T-helper 1 cell treated with Interleukin-12 subunit alpha and Interleukin-12 subunit beta and Interleukin-4 antibody, amounts not matched to agents 30 ng/mL and 1 ng/mL, for 36 hours (primary cell): ENCODE measurements around the gene LIPC. TPM values are rescaled to one million over a fixed set of nuclear protein-coding genes. Genes with fewer than 3 reads are reported as not detected.

Experiments used
- intact Hi-C: fragments of 100-400 bp; cut with micrococcal nuclease; formaldehyde crosslinking; loops from one replicate; pipeline ENCODE4 v1.15.1; 2024
- total RNA-seq: library from RNA; stranded (reverse); gene quantifications from 2 replicates; pipeline ENCODE4 v1.2.3, GENCODE V29; 2022

LIPC gene
- total RNA-seq, 1 donor from 2014 or later, result 4.4 TPM

DNA sequence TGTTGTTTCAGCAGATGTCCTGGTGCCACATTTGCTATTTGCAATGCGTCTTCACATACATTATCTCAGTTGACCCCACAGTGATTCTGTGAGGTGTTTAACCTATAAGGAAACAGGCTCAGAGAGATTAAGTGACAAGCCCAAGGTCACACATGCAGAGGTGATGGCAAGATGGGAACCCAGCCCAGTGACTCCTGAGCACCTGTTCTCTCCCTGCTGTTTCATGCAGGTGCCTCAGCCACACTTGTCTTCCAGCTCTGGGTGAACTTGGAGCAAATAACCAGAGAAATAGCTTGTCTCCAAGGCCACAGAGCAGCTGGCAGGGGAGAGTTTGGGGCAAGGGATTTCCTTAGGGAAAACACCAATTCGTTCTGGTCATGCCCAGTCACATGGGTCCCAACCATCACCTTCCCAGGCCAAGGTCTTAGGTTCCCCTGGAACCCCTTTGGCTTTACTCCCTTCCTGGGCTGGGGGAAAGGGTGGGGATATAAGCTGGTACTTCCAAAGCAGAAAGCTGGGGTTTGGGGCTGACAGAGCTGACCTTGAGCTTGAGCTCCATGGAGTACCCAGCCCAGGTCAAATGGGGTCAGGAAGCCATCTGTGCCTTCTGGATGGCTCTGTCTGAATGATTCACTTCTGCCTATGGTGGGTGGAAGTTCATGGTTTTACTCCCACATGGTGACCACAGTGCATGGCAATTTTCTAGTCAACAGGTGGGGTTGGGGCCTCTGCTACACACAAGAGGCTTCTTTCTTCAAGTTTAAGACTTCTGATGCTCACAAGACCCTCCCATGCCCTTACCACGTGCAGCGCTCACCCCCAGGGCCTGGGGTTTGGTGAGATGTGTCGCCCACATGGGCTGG, 22.4 kb downstream of the LIPC start:
- intact Hi-C loops, result no loop called here

DNA sequence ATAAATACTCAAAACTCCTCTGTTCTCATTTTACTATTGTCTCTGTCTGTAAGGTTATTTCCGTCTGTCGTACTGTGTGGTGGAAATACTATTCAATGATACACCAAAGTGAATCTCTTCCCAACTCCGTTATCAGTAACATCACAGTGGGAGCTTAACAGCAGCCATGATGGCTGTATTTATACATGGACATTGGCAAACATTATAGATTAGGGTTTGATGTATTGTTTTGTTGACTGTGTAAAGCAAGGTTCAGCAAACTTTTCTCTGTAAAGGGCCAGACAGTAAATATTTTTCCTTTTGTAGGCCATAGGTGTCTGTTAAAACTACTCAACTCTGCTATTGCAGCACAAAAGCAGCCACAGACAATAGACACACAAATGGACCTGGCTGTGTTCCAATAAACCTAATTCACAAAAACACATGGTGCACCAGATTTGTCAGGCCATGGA, 23.2 kb downstream of the LIPC start:
- intact Hi-C loops, result loop anchor here (5.0 kb wide), 3 partner anchors 92 to 292 kb away; partner anchors contain the start of gene ADAM10

DNA sequence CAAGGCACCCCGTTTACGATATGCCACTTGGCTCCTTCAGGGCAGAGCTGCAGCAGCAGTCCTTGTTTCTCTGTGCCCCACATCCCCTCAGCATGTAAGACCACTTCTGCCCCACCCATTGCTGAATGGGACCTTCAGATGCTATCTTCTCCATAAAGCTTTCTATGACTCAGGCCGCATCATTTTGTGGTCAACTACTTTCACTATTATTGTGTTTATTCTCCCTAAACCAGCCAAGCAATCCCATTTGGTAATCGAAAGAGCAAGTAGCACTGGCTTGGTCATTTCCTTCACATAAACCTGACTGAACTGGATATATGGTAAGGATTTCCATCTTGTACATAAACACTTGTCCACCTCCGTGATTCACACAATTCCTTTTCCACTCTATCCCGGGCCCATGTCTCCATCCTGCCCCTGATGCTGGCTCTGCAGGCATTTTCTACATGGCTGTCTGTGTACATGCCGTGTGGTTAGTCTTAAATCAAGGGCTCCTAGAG, 25.7 kb downstream of the LIPC start:
- intact Hi-C loops, result loop anchor here (1.0 to 5.0 kb wide), 6 partner anchors 16 to 290 kb away; partner anchors contain the start of gene ADAM10

DNA sequence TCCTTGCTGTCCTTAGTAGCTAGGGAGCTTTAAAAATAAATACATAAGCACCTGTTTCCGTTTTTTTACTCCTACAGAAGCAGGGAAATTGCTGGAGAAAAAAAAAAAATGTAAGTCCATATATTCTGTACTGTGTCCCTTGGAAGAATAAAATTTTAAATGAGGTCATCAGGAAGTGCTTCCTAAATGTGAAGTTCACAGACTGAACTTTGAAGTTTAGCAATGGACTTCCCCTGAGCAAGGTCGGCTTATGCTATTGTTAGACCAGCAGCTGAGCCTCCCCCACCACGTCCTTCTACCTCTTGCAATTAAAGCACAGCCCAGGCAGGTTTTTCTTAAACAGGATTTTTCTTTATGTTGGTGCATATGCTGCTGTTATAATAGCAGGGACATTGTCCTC, 26.3 kb downstream of the LIPC start:
- intact Hi-C loops, result loop anchor here (5.0 kb wide), 3 partner anchors 89 to 289 kb away; partner anchors contain the start of gene ADAM10

DNA sequence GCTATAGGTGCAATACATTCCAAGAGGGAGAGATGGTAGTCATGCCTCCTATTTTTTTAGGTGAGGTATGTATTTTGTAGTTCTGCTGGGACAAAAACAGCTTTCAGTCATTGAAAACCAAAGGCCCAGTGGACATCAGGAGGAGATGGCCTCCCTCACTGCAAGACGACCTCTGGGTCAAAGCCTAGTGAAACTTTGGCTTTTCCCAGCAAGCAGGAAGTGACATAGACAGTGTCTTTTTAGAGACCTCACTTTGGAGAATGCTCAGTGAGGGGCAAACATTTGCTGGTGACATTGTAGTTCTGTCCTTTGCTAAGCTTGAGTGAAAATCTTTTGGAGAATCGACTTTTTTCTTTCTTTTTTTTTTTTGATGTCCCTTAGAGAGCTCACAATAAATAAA, 27.3 kb downstream of the LIPC start:
- intact Hi-C loops, result loop anchor here (5.0 kb wide), 3 partner anchors 88 to 288 kb away; partner anchors contain the start of gene ADAM10

DNA sequence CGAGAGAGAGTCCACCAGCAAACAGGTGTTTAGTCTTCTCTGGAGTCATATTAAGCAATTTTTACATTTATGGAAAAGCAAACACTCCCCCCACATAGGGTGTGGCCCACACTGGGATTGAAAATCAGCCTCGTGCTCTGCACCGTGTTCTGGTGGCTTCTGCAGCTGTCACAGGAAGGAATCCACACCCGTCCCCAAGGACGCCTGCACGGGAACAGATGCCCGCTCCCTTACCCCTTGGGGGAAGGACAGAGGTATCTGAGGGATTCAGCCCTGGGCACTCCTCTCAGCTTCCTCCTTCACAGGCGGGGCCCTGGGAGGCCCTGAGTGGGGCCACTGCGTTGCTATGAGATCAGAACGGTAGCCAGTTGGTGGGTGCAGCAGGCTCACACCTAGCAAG, 27.8 kb downstream of the LIPC start:
- intact Hi-C loops, result loop anchor here (5.0 kb wide), 3 partner anchors 88 to 288 kb away; partner anchors contain the start of gene ADAM10

DNA sequence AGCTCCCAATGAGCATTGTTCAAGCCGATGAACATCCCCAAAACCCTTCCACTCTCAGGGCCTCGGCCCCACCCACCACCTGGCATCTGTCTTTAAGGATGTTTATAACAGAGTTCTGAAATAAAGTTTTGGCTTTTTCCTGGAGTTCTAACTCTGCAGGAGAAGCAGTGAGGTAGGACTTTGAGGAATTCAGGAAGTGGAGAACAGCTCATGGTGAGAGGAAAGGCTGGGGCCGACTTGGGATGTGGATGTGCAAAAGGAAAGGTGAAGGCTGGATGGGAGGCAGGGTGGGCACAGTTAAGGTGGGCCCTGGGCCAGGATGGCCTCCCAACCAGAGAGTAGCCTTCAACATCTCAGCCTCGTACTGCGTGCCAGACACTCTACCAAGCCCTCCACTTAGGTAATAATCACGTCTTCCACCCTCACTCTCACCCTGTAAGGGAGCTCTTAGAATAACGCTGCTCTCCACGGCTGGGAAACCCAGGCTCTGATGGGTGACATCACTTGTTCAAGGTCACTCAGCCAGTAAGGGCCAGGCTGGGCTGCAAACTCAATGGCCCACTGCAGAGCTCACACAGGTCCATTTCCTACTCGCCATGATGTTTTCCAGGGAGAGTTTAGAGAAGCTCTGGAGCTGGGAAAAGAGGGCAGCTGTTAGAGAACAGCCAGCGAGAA, 28.5 kb downstream of the LIPC start:
- intact Hi-C loops, result no loop called here

DNA sequence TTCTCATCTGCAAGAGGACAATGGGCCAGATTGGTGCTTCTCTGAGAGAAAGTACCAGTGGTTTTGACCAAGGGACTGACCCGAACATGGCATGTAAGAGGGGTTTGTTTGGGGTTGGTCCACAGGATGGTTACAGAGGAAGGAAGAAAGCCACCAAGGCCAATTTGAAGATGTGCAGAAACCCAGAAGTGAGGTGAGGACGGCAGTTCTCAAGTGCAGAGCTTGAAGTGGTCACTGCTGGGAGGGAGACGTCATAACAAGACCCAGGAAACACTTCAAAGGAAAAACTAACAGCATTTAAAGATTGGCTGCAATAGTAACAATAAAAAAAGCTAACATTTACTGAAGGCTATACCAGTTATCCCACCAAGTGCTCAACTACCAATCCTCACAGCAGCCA, 29.1 kb downstream of the LIPC start:
- intact Hi-C loops, result no loop called here

DNA sequence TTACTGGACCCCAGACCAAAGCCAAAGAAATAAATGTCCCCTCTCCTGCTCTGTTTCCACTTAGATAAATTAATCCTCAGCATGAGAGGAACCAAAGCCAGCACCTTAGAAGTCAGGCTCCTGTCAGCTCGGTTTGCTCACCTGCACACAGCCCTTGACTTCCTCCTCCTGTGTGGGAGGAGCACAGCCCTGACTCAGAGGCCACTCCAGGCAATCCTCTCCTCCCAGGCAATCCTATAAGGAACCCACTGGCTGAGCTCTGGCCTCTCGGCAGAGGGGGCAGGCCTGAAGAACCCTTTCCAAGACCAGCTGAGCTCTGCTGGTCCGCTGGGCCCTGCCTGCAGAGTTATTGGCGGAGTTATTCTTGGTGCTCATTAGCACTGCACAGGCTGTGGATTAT, 30.8 kb downstream of the LIPC start:
- intact Hi-C loops, result no loop called here

DNA sequence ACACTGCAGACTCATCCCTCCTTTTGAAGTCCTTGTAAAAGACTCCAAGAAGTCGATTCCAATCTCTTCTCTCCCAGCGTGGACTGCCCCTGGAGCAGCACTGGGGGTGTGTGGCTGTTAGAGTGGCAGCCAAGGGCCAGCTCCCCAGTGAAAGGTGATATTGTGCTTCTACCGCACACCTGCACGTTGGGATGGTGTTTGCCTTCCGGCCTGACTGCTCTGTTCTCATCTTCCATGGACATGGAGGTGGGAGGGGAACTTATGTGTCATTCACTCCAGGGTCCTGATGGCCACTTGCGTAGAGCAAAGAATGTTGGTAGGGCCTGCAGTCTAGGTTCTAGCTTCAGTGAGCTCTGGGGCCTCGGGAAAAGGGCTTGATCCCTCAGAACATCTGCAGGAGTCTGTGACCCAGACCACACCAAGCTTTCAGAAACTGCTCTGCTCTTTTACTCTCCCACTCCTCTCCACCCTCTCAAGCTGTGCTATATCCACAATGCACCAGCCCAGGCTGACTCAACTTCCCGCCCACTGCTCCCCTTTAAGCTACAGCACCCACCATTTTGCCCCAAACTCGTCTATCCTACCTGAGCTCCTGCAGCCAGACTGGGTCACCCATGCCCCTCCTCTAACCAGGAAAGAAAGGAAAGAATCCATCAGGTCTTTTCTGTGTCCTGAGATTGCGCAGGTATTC, 31.3 kb downstream of the LIPC start:
- intact Hi-C loops, result no loop called here

DNA sequence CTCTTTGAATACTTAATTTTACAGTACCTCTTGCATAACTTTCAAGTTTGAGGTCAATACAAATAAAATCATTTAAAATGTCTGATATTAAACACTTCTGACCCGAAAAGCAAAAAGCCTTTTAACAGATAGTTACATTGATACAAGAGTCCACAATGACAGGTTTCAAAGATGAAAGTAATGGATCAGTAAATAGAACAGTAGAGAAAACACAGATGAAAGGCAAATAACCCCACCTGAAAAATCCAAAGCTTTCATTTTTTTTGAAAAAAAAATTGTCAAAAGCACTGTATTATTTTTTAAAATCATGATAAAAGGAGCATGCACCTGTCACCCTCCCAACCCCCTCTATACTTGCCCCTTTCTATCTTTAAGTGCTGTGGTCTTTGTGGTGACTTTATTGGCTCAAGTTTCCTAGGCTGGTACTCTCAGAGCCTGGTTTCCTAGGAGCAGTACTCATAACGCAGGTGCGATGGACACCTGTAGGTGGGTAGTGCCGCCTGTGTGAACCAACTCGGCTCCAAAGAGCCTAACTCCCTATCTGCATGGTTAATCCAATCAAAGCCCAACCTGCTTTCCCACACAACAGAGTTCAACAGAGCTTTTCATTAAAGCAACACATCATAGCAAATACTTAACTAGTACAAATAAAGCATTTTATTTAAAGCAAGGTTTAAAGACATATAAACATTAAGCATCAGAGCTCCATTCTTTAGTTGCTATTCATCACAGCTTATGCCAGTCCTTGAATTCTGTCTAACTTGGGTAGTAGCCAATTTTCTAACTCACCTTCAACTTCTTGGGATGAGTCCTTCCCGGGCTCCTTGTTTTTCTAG, 32.2 kb downstream of the LIPC start:
- intact Hi-C loops, result no loop called here

DNA sequence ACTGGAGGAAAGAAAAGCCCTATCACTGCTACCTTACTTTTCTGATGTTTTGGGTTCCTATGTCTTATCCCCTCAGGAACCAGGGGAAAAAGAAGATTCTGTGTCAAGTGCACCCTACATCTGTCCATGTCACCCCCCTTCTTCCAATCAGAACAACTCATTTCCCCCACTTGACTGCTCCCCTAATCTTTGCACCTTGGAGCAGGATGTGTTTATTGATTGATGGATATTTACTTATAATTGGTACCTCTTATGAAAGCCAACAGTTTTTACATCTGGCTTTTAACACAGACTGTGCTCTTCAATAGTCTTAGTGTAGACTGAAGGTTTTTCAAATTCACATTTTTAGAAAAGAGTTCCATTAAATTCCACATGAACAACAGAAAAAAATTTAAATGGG, 33.3 kb downstream of the LIPC start:
- intact Hi-C loops, result no loop called here

DNA sequence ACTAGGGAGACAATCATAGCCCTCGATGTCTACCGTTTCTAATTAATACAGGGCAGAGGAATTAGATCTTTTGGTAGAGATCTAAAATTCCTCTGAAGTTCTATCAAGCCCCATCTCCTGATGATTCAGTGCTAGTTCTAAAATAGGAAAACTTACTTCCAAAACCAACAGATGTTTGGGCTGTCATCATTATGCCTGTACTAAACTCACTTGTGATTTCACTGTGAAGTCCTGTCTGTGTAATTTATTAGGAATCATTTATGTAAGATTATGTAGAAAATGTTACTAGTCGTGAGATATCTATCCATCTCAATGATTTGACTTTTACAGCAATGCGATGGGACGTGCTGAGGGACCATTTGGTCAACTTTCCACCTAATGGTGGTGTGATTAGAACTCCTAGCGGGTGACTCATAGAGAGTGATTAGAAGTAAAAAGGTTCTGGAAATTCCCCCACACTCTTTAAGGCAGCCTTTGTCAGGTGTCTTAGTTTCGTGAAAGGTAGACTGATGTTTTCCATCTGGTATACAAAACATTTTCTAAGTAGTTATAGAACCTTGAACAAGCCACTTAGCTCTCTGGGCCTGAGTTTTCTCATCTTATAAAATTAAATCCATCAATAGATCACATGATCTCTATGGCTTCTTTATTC, 34.2 kb downstream of the LIPC start:
- intact Hi-C loops, result no loop called here

DNA sequence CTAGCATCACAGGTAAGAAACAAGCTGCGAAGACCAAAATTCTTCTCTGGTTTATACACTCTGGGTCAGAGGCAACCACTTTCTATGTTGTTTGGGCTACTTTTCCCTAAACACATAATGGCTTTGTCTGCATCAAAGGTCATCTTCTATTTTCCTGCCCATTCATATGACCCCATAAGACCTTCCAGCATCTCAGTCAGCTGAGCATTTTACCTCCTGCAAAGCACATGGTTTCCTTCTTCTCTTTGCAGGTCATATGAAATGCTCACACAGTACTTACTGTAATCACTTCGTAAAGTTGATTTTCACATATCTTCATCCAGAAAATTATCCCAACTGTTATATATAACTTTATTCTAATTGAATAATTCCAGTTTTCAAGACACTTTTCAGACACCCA, 34.8 kb downstream of the LIPC start:
- intact Hi-C loops, result no loop called here

DNA sequence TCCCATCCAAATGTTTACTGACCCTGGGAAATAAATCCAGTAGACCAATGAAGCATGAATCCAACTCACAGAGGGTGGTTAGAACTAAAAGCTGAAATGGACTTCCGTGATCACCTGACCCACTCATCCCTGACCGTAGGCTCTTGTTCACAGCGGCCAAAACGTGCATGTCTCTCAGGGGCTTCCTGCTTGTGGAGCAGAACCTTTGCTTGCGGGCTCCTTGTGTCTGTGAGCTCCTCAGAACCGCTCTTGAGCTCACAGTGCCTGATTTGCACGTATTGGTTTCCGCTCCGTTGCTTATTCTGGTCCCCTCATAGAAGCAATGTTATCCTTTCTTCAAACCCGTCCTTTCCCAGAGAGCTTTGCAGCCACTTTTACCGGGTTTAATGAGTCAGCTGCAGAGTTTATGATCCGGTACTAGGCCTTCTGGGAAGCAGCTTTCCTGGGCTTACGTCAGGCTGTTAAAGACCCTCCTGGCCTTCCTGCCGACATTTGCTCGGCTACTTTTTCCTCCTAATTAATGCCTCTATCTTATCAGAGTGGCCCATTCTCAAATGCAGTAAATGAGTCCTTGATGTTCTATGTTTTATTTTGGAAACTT, 35.4 kb downstream of the LIPC start:
- intact Hi-C loops, result no loop called here

DNA sequence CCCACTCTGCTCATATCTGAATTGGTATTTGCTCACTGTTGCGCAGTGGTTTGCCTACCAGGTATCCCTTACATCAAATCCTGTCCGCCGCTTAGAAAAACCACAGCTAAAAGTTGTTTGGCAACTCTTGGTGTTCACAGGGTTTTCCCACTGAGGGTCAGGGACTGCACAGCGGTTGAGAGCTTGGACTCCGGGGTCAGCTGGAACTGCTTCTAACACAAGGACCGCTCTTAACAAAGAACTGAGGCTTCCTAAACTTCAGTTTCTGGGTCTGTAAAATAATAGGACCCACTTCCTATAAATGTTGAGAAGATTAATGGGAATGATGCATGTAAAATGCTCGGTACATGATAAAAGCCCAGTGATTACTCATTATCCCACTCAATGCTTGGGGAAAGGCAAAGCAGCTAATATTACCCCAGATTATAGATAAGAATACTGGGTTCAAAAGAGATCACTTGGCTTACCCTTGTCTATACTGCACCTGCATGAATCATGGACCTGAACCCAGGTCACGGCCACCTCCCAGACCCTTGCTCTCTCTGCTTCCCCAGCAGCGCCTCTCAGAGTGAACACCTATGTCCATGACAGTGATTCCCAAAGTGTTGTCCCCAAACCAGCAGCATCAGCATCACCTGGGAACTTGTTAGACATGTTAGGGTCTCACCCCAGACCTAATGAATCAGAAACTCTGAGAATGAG, 36.1 kb downstream of the LIPC start:
- intact Hi-C loops, result no loop called here

DNA sequence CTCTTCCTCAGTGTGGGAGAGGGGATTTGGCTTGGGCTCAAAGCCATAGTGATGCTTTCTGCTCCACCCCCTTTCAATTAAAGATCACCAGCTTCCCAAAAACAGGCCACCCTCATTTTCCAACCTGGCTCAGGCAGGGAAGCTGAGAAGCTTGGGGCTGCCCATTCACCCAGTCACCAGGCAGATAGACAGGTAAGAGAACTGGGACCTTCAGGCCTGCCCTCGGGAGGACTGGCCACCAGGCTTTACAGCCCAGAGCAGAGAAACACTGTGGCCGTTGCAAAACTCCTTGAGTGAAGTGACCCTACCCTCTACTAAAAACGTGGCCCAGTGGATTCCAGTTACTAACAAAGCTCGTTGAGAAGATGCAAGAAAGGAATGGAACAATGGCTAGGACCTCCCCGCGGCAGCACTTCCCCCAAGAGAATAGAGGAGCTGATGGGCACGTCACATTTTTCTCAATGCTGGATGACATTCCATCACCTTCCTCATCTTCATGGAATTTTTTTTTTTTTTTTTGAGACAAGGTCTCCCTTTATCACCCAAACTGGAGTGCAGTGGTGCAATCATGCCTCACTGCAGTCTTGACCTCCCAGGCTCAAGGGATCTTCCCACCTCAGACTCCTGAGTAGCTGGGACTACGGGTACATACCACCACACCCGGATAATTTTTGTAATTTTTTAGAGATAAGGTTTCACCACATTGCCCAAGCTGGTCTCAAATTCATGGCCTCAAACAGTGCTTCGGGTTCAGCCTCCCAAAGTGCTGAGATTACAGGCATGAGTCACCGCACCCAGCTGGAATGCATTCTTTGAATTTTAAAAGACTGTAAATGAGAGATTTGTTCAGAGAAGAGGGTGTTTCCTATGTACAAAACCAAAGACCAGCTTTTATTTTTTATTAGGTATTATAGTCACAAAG, 37.9 kb downstream of the LIPC start:
- intact Hi-C loops, result loop anchor here (5.0 kb wide), 2 partner anchors 78 to 158 kb away; no protein-coding TSS in a partner anchor

DNA sequence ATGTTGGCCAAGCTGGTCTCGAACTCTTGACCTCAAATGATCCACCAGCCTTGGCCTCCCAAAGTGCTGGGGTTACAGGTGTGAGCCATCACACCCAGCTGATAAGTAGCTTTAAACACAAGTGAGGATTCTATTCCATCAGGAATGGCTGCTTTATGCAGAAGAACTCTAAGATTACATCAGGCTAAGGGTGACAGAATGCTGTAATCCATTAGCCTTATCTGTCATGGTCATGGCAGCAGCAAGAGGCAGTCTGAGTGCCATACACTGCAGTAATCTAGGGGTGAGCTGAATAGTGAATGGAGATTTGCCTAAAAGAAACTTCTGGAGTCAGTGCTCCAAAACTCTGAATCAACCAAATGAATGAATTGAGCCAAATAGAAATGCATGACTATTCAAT, 39.6 kb downstream of the LIPC start:
- intact Hi-C loops, result loop anchor here (5.0 kb wide), 2 partner anchors 76 to 156 kb away; no protein-coding TSS in a partner anchor
